GM12873 (cell line): ENCODE measurements around the gene RNF213.
A peak's percentile ranks its signal among the peaks of the same experiment; 100 is the strongest.

Source experiments
- CTCF ChIP-seq: IDR thresholded peaks from 2 replicates; pipeline ENCODE4 v1.5.1; 2012; ENCODE audit warnings: low read depth, mild to moderate bottlenecking, moderate library complexity, low read length, control low read depth; ENCODE audit not compliant: insufficient read depth; ENCODE audit errors: missing control alignments

RNF213 gene

DNA sequence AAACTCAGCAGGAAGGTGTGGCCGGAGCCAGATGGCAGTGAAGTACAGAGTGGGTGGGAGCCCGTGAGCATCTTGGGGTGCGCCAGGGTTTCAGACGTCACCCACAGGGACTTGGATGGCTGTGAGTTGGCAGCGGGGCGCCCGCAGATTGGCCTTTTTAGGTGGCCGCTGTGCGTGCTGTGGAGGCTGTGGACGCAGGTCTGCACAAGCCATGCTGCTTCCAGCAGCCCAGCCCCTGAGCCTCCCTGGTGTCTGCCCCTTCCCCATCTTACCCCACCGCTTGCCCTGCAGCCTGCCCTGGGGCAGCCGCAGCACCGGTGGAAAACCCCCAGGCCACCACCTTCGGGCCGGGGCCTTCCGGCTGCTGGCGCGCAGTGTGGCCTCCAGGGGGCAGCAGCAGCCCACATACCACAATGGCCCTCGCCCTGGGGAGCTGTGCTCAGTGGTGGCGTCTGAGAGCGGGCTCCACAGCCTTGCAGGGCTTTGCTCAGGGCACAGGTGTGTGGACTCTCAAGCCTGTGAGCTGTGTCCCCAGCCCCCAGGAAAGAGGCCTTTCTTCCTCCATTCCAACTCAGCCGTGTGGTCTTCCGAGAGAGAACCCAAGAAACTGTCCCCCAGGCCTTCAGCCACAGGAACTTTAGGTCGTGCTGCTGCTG, 166.1 kb downstream of the RNF213 start:
- peak; percentile 96 for TF ChIP-seq CTCF

DNA sequence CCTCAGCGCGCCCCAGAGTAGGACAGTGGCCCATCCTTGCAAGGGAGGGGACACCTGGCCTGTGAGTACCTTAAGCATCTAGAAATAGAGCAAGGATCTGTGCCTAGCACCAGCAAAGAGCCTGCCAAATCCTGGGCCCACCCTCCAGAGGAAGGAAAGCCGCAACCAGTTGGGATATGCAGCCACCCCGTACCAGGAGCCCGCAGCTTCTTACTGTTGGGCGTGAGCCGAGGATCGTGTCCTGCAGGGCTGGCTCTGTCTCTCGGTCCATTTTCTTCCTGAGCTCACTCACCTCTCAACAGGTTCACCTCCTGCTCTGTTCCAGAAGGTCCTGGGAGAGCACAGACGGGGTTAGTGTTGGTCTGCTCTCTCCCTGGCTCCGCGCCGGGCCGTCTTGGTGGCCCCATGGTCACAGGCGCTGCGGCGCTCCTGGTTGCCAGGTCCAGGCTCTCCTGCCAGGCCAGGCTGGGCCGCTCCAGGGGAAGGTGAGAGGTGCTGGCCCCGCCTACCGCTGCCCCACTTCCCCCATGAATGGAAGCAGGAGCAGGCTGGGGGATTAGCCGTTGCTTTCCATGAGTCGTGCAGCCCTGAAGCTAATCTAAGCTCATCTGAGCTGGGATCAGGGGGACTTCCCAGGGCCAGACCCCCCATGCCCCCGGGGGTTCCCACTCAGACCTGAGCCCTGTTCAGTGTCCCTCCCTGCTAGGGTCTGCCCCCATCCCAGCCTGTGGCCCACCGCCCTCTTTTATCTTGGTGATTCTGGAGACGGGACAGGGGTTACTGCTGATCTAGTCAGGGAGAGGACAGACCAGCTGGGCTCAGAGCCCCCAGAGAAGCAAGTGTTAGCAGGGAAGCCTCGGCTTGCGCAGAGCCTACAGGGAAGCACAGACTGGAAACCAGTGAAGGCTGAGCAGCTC, 167.0 kb downstream of the RNF213 start:
- no peak for TF ChIP-seq CTCF

GRCh38 chr17:80428363-80428762, 167.7 kb downstream of the RNF213 start:
- TF ChIP-seq CTCF, result no peak

GRCh38 chr17:80428796-80429195, 168.1 kb downstream of the RNF213 start:
- TF ChIP-seq CTCF, result no peak

DNA sequence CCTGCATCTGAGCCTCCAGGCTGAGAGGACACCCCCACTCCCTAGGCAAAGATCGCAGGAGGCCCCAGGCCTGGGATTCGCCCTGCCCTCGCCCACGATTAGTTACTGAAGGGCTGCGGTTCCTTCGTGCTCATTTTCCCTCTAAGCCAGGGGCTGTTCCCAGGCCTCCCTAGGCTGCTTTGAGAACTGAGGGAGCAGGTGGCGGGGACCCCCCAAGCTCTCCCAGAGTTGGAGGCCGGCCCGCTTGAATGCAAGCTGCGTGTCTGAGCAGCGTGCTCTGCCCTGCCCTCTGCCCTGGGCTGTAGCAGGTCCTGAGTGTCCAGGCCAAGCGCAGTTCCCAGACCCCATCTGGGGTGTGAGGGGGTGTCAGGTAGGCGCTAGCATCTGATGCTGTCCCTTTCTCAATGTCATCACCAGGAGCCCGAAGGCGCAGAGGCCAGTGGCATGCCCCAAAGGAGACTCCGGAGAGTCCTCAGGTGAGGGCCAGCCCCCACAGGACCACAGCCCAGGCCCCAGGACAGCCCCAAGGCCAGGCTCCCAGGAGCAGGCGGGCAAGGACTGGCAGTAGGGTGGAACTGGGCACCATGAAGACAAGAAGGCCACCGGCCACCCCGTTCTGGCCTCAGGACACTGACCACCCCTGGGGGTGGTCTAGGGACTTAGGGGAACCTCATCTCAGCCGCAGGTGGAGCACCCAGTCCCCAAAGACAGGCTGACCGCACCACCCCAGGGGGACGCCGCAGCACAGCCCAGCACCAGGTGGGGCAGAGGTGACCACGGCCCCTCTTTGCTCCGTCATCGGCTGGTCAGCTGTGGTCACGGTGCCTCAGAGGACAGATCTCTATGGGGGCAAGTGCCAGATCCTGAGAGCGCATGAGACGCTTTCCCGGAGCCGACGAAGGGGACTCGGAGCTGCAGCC, 169.0 kb downstream of the RNF213 start:
- TF ChIP-seq CTCF, result no peak

DNA sequence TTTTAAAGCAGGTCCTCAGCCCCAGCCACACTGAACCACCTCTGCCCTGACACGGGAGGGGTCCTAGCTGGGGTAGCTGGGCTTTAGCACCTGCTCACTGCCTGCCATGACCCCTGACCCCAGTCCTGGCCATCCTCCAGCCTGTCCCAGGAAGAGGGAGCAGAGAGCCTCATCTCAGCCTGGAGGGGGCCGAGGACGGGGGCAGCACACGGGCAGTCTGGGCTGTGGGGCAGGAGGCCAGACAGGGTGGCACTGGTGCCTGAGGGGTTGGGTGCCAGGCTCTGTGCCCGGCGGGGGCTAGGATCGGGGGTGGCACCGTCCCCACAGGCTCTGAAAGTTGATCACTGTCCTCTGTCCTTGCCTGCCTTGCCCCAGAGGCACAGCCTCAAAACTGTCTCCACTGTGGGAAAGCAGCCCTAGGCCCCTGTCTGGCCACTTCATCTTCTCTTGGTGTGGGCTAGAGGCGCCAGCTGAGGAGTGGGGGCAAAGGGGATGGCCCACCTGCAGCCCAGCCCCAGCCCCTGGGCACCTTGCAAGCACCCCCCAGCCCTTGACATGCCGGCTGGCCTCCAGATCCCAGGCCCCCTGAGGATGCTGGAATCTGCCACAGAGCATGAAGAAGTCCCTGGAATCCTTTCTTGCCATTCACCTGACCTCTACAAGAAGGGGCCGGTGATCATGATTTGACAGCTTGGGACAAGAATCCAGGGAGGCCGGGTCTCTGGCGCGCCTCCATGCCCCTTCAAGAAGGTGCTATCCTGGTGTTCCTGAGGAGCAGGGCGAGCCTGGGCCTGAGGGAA, 170.0 kb downstream of the RNF213 start:
- no peak for TF ChIP-seq CTCF
